ENCODE data around the gene PTPRD. TPM values are rescaled to one million over a fixed set of nuclear protein-coding genes. Genes with fewer than 3 reads are reported as not detected.

Gene PTPRD
- total RNA-seq, 1 experiment from 2014 or later, result not detected

DNA sequence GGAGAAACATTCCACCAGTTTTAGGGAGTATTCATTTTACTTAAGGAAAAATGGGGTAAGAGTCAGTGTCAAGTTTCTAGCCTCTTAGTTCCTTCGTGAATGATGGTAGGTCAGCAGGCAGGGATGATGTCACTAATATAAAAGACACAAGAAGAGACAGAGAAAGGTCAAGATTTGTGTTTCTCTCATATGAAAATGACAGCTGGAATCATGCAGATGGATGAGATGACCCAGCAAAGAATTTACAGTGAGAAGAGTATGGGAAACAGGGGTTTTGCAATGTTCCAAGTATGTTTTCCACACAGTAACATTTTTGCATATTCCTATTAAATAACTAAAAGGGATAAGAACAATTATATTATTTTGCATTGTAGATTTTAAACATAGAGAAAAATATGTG lies 2063.6 kb downstream of the PTPRD start:
- no peak for TF ChIP-seq SIN3A (IDR thresholded peaks at IDR 0.05; ENCODE audit: borderline replicate concordance, insufficient read depth, low read depth, low read length)
- TF ChIP-seq CTCF (IDR thresholded peaks at IDR 0.05), result no peak
- TF ChIP-seq, protein P1, sequence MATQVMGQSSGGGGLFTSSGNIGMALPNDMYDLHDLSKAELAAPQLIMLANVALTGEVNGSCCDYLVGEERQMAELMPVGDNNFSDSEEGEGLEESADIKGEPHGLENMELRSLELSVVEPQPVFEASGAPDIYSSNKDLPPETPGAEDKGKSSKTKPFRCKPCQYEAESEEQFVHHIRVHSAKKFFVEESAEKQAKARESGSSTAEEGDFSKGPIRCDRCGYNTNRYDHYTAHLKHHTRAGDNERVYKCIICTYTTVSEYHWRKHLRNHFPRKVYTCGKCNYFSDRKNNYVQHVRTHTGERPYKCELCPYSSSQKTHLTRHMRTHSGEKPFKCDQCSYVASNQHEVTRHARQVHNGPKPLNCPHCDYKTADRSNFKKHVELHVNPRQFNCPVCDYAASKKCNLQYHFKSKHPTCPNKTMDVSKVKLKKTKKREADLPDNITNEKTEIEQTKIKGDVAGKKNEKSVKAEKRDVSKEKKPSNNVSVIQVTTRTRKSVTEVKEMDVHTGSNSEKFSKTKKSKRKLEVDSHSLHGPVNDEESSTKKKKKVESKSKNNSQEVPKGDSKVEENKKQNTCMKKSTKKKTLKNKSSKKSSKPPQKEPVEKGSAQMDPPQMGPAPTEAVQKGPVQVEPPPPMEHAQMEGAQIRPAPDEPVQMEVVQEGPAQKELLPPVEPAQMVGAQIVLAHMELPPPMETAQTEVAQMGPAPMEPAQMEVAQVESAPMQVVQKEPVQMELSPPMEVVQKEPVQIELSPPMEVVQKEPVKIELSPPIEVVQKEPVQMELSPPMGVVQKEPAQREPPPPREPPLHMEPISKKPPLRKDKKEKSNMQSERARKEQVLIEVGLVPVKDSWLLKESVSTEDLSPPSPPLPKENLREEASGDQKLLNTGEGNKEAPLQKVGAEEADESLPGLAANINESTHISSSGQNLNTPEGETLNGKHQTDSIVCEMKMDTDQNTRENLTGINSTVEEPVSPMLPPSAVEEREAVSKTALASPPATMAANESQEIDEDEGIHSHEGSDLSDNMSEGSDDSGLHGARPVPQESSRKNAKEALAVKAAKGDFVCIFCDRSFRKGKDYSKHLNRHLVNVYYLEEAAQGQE (IDR thresholded peaks at IDR 0.05; ENCODE audit: insufficient read depth in 1 of 2, low read depth in 2 of 2, low read length in 1 of 2), result no peak
- no peak for TF ChIP-seq TCF7L2 (IDR thresholded peaks at IDR 0.05; ENCODE audit: low read depth, low read length)
- no peak for TF ChIP-seq POLR2AphosphoS5 (IDR thresholded peaks at IDR 0.05; ENCODE audit: low read depth, low read length)
- in situ Hi-C loops (cut with HindIII; ENCODE audit: low pct_unique_long_range_greater_than_20kb, low sequenced_read_pairs) (no loop called here), intact Hi-C loops (cut with micrococcal nuclease; ENCODE audit: unreplicated experiment) (no loop called here)
- Histone ChIP-seq H3K4me1 (ENCODE audit: control insufficient read depth, insufficient read depth, low read length) (no peaks in the 10 kb centered on the region), H3K36me3 (ENCODE audit: control insufficient read depth, insufficient read depth, low read length) (no peaks in the 10 kb centered on the region), H3K27ac (ENCODE audit: low read length) (no peak overlapping the region), H3K9me3 (ENCODE audit: control insufficient read depth, insufficient read depth, low read depth, low read length) (no peaks in the 10 kb centered on the region), H3K4me3 (ENCODE audit: low read depth in 2 of 2, low read length in 2 of 2) (no peak overlapping the region), H3K27me3 (ENCODE audit: control insufficient read depth, insufficient read depth, low read length) (no peaks in the 10 kb centered on the region)
- DNase-seq (ENCODE audit: low read depth, low spot score) (no peak), ATAC-seq (no peak)
- ChIA-PET CTCF (no interaction called here), POLR2A (no interaction called here)
- BruUV-seq (replicated peaks), result no TSS peak

- Histone ChIP-seq H3K4me1 (ENCODE audit: control insufficient read depth, insufficient read depth, low read length) (no peaks in the 10 kb centered on the region), H3K4me3 (ENCODE audit: low read depth in 2 of 2, low read length in 2 of 2) (no peak overlapping the region), H3K27ac (ENCODE audit: low read length) (no peak overlapping the region), H3K27me3 (ENCODE audit: control insufficient read depth, insufficient read depth, low read length) (no peaks in the 10 kb centered on the region), H3K36me3 (ENCODE audit: control insufficient read depth, insufficient read depth, low read length) (no peaks in the 10 kb centered on the region), H3K9me3 (ENCODE audit: control insufficient read depth, insufficient read depth, low read depth, low read length) (no peaks in the 10 kb centered on the region)
- TF ChIP-seq TCF7L2 (IDR thresholded peaks at IDR 0.05; ENCODE audit: low read depth, low read length) (no peak), SIN3A (IDR thresholded peaks at IDR 0.05; ENCODE audit: borderline replicate concordance, insufficient read depth, low read depth, low read length) (no peak), CTCF (IDR thresholded peaks at IDR 0.05) (no peak), POLR2AphosphoS5 (IDR thresholded peaks at IDR 0.05; ENCODE audit: low read depth, low read length) (no peak)
- TF ChIP-seq, protein P1 (IDR thresholded peaks at IDR 0.05; ENCODE audit: insufficient read depth in 1 of 2, low read depth in 2 of 2, low read length in 1 of 2), result no peak
- CTCF ChIA-PET, result no interaction called here
- in situ Hi-C loops (cut with HindIII; ENCODE audit: low pct_unique_long_range_greater_than_20kb, low sequenced_read_pairs) (no loop called here), intact Hi-C loops (cut with micrococcal nuclease; ENCODE audit: unreplicated experiment) (no loop called here)
- DNase-seq (ENCODE audit: low read depth, low spot score) (no peak), ATAC-seq (no peak)
- no TSS peak for BruUV-seq (replicated peaks)
- POLR2A ChIA-PET, result no interaction called here
Measured at GRCh38 chr9:8543219-8543618, 2069.6 kb downstream of the PTPRD start.
